Thyroid gland (tissue), 4 donors: ENCODE measurements around the gene CBLB.

Experiments used
- CTCF ChIP-seq, 6 experiments: fragments of 200-600 bp in 3 of 6; fragments of 450-650 bp in 3 of 6; sonication (generic) in 3 of 6; IDR thresholded peaks; one replicate each; pipeline ENCODE4 v1.5.1; 2016 to 2019; ENCODE audit warnings: antibody characterized with exemption in 6 of 6, mild to moderate bottlenecking in 2 of 6, inconsistent platforms in 1 of 6, moderate library complexity in 1 of 6
- POLR2A ChIP-seq, 2 donors: fragments of 450-650 bp; IDR thresholded peaks; one replicate each; pipeline ENCODE4 v1.6.1; 2017; ENCODE audit warnings: antibody characterized with exemption in 2 of 2, mild to moderate bottlenecking in 2 of 2, moderate library complexity in 1 of 2

GRCh38 chr3:105798381-105798934 lies 70.4 kb downstream of the CBLB start:
- TF ChIP-seq CTCF (IDR thresholded peaks at IDR 0.05) (no peak), POLR2A (IDR thresholded peaks at IDR 0.05) (no peak)
